ENCODE results near the gene GABRB2. TPM values are rescaled to one million over a fixed set of nuclear protein-coding genes. Genes with fewer than 3 reads are reported as not detected.
"Not testable (repeated sequence)": the region's sequence is repeated elsewhere in the genome, so short reads cannot be mapped to it uniquely, and the experiment has no call there.

The GABRB2 gene
- total RNA-seq, 1 donor from 2014 or later, result not detected

GRCh38 chr5:161385027-161385426 lies 161.5 kb downstream of the GABRB2 start:
- ATAC-seq, result no peak

- no peak for ATAC-seq
Observed at GRCh38 chr5:161382685-161383084, 163.8 kb downstream of the GABRB2 start.

GRCh38 chr5:161380486-161380885 lies 166.0 kb downstream of the GABRB2 start:
- no peak for ATAC-seq

GRCh38 chr5:161378701-161379100 lies 167.8 kb downstream of the GABRB2 start:
- ATAC-seq, result no peak

- no peak for ATAC-seq
Observed at GRCh38 chr5:161376034-161376433, 170.5 kb downstream of the GABRB2 start.

- no peak for ATAC-seq
Observed at GRCh38 chr5:161373345-161373707, 173.2 kb downstream of the GABRB2 start.

GRCh38 chr5:161372682-161373344 lies 173.7 kb downstream of the GABRB2 start:
- ATAC-seq, result no peak

- no peak for ATAC-seq
Observed at GRCh38 chr5:161369022-161369421, 177.5 kb downstream of the GABRB2 start.

GRCh38 chr5:161358446-161358845 lies 188.1 kb downstream of the GABRB2 start:
- ATAC-seq, result no peak

GRCh38 chr5:161344234-161344633 lies 202.3 kb downstream of the GABRB2 start:
- no peak for ATAC-seq

GRCh38 chr5:161342886-161343285 lies 203.6 kb downstream of the GABRB2 start:
- ATAC-seq, result no peak

- no peak for ATAC-seq
Observed at GRCh38 chr5:161340012-161340411, 206.5 kb downstream of the GABRB2 start.

- ATAC-seq, result no peak
Observed at GRCh38 chr5:161333194-161333880, 213.2 kb downstream of the GABRB2 start.

- ATAC-seq, result no peak
Observed at GRCh38 chr5:161332343-161332742, 214.2 kb downstream of the GABRB2 start.

GRCh38 chr5:161314033-161314432 lies 232.5 kb downstream of the GABRB2 start:
- no peak for ATAC-seq

GRCh38 chr5:161312882-161313281 lies 233.6 kb downstream of the GABRB2 start:
- ATAC-seq, result no peak

- no peak for ATAC-seq
Observed at GRCh38 chr5:161311965-161312364, 234.6 kb downstream of the GABRB2 start.

- ATAC-seq, result no peak
Observed at GRCh38 chr5:161311146-161311708, 235.3 kb downstream of the GABRB2 start.

GRCh38 chr5:161306351-161306995 lies 240.1 kb downstream of the GABRB2 start:
- no peak for ATAC-seq

- no peak for ATAC-seq
Observed at GRCh38 chr5:161305601-161306000, 240.9 kb downstream of the GABRB2 start.

GRCh38 chr5:161302559-161302958 lies 244.0 kb downstream of the GABRB2 start:
- ATAC-seq, result no peak

- no peak for ATAC-seq
Observed at GRCh38 chr5:161301586-161301985, 244.9 kb downstream of the GABRB2 start.

- no peak for ATAC-seq
Observed at GRCh38 chr5:161299053-161299452, 247.5 kb downstream of the GABRB2 start.

- ATAC-seq, result not testable (repeated sequence)
Observed at GRCh38 chr5:161297388-161297787, 249.1 kb downstream of the GABRB2 start.
